Motor neuron (in vitro differentiated cells): ENCODE data around the gene CAMTA1. TPM values are rescaled to one million over a fixed set of nuclear protein-coding genes. Genes with fewer than 3 reads are reported as not detected.
A peak's percentile ranks its signal among the peaks of the same experiment; 100 is the strongest.

Source experiments
- ATAC-seq, 8 experiments: fragments of 200-7000 bp; cut with Tn5 transposase; replicated peaks in 6 of 8; 2 replicates each; pipeline ENCODE4 v1.8.0; 2021; ENCODE audit warnings: mild to moderate bottlenecking in 8 of 8, moderate library complexity in 8 of 8
- H3K27ac ChIP-seq, 2 donors: fragments of 250-450 bp; sonication (Bioruptor Pico); 2 replicates each; pipeline ENCODE4 v1.9.0; 2021; ENCODE audit warnings: antibody characterized with exemption in 2 of 2, mild to moderate bottlenecking in 2 of 2, moderate library complexity in 1 of 2
- H3K4me1 ChIP-seq, 2 donors: fragments of 250-450 bp; sonication (Bioruptor Pico); replicated peaks in 1 of 2; 2 replicates each; pipeline ENCODE4 v1.6.1; 2021; ENCODE audit warnings: antibody characterized with exemption in 2 of 2, mild to moderate bottlenecking in 2 of 2, moderate library complexity in 1 of 2
- H3K4me3 ChIP-seq, 5 donors: fragments of 250-450 bp; sonication (Bioruptor Pico); 2 replicates each; pipeline ENCODE4 v1.9.0; 2021; ENCODE audit warnings: antibody characterized with exemption in 5 of 5, mild to moderate bottlenecking in 5 of 5, moderate library complexity in 4 of 5
- WGBS, 10 experiments: fragments of 450-650 bp; shearing (Covaris generic); methylation state at CpG; one replicate each; pipeline ENCODE4 v1.0.0; 2022; 5-methylcytosine and 5-hydroxymethylcytosine counted together
- in situ Hi-C, 9 experiments: fragments of 400-800 bp; cut with MboI; loops; one replicate each; pipeline ENCODE4 v1.15.0; 2021; ENCODE audit warnings: low sequenced_read_pairs in 9 of 9, low pct_unique_long_range_greater_than_20kb in 2 of 9; ENCODE audit not compliant: unreplicated experiment in 9 of 9
- total RNA-seq, 8 experiments: library from RNA; unstranded; fragments of 300-600 nt; gene quantifications; 2 replicates each; pipeline versions ENCODE4 v1.2.3 to v1.2.4, GENCODE V29; 2022

Gene CAMTA1
- total RNA-seq, 8 experiments from 2014 or later: 38.5 to 145 (median 77.6) TPM

DNA sequence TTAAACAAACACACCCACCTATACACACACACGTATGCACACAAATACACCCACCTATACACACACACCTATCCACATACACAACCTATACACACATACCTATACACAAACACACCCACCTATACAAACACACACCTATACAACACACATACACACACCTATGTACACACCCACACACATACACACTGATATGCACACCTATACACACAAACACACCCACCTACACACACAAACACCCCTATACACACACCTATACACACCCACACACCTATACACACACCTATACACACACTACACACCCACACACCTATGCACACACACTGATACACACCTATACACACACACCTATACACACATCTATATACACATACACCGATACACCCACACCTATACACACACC, 870.1 kb downstream of the CAMTA1 start:
- Histone ChIP-seq H3K27ac (no peak overlapping the region), H3K4me1 (peaks cover 29 to 35% of the 10 kb centered on the region in 2 donors), H3K4me3 (no peak overlapping the region)
- in situ Hi-C loops: loop anchor here in 6 of 9 experiments (25.0 kb wide), 3 partner anchors 107 to 657 kb away; partner anchors contain the start of genes VAMP3 (in 3 of the 6) and SLC45A1 (in 1 of the 6)
- 40 to 100% (median 50%) methylated on average over 1 of the region's 2 CpGs; no CpG with 5 or more reads in 7 of the 10 experiments for WGBS, 10 experiments
- no peak for ATAC-seq

GRCh38 chr1:7656557-7657215, 871.4 kb downstream of the CAMTA1 start:
- in situ Hi-C loops: loop anchor here in 6 of 9 experiments (25.0 kb wide), 3 partner anchors 106 to 656 kb away; partner anchors contain the start of genes VAMP3 (in 3 of the 6) and SLC45A1 (in 1 of the 6)
- H3K4me3 ChIP-seq: no peak overlapping the region
- peaks cover 16 to 22% of the 10 kb centered on the region in 2 donors for H3K4me1 ChIP-seq
- peak overlapping the region in 1 of 2 donors; percentile 63 for H3K27ac ChIP-seq
- peak in 5 of 8 experiments; percentile 16 to 29 (median 24) for ATAC-seq
- WGBS, 10 experiments: 70 to 98% (median 76%) methylated on average over 2 to 17 of the region's 24 CpGs; no CpG with 5 or more reads in 5 of the 10 experiments

- in situ Hi-C loops: loop anchor here in 6 of 9 experiments (25.0 kb wide), 3 partner anchors 105 to 655 kb away; partner anchors contain the start of genes VAMP3 (in 3 of the 6) and SLC45A1 (in 1 of the 6)
- Histone ChIP-seq H3K27ac (peak overlapping the region; percentile 47 to 63), H3K4me3 (no peak overlapping the region), H3K4me1 (peaks cover 11 to 23% of the 10 kb centered on the region in 2 donors)
- 28 to 74% (median 54%) methylated on average over 3 to 12 of the region's 17 CpGs; no CpG with 5 or more reads in 2 of the 10 experiments for WGBS, 10 experiments
- ATAC-seq: peak in 5 of 8 experiments; percentile 15 to 61 (median 32)
These were observed 872.2 kb downstream of the CAMTA1 start for GRCh38 chr1:7657287-7658016.

DNA sequence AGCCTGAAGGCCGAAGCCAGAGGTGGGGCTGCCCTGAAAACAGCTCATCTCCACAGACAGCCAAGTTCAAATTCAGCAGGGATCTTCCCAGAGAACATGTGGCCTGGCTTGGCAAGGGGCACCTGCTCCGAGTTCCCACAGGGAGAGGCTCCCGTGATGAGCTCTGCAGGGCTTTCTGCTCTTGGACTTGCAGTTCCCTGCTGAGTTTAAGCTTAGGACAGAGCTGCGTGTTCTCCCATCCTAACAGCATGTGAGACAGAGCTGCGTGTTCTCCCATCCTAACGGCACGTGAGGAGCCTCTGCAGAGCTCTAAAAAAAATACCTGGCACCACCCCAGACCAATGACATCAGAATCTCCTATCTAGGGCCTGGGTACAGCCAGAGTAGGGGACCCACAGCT, 872.8 kb downstream of the CAMTA1 start:
- Histone ChIP-seq H3K4me3 (no peak overlapping the region), H3K4me1 (peaks cover 11 to 23% of the 10 kb centered on the region in 2 donors), H3K27ac (peak overlapping the region; percentile 47 to 63)
- WGBS, 10 experiments: 29 to 96% (median 89%) methylated on average over 2 to 6 of the region's 7 CpGs; no CpG with 5 or more reads in 2 of the 10 experiments
- in situ Hi-C loops: loop anchor here in 6 of 9 experiments (25.0 kb wide), 3 partner anchors 104 to 654 kb away; partner anchors contain the start of genes VAMP3 (in 3 of the 6) and SLC45A1 (in 1 of the 6)
- no peak for ATAC-seq

DNA sequence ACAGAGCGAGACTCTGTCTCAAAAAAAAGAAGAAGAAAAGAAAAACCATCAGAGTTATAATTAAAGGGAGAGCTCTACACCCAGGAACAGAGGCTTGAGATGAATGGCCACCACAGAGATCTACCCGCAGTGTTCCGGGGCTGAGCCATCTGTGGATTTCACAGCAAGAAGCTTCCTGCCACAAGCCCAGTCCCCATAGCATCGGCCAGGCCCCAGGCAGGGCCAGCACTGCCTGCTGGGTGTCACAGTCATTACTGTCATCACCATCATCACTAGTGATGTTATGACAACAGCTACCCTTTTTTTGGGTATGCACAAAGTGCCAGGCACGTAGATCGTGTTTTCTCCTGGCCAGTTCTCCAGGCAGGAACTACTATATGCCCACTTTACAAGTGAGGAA, 874.3 kb downstream of the CAMTA1 start:
- no peak for ATAC-seq
- H3K4me3 ChIP-seq: no peak overlapping the region
- H3K4me1 ChIP-seq: peaks cover 11 to 23% of the 10 kb centered on the region in 2 donors
- WGBS, 10 experiments: 25 to 84% (median 67%) methylated on average over 2 to 6 of the region's 6 CpGs; no CpG with 5 or more reads in 4 of the 10 experiments
- no peak overlapping the region for H3K27ac ChIP-seq
- in situ Hi-C loops: loop anchor here in 6 of 9 experiments (25.0 kb wide), 3 partner anchors 103 to 653 kb away; partner anchors contain the start of genes VAMP3 (in 3 of the 6) and SLC45A1 (in 1 of the 6)

DNA sequence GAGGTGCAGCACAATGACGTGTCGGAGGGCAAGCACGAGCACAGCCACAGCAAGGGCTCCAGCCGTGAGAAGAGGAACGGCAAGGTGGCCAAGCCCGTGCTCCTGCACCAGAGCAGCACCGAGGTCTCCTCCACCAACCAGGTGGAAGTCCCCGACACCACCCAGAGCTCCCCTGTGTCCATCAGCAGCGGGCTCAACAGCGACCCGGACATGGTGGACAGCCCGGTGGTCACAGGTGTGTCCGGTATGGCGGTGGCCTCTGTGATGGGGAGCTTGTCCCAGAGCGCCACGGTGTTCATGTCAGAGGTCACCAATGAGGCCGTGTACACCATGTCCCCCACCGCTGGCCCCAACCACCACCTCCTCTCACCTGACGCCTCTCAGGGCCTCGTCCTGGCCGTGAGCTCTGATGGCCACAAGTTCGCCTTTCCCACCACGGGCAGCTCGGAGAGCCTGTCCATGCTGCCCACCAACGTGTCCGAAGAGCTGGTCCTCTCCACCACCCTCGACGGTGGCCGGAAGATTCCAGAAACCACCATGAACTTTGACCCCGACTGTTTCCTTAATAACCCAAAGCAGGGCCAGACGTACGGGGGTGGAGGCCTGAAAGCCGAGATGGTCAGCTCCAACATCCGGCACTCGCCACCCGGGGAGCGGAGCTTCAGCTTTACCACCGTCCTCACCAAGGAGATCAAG, 878.3 kb downstream of the CAMTA1 start:
- ATAC-seq: no peak
- Histone ChIP-seq H3K4me3 (no peak overlapping the region), H3K4me1 (peaks cover 7 to 10% of the 10 kb centered on the region in 2 donors), H3K27ac (no peak overlapping the region)
- in situ Hi-C loops: loop anchor here in 6 of 9 experiments (25.0 kb wide), 3 partner anchors 99 to 649 kb away; partner anchors contain the start of genes VAMP3 (in 3 of the 6) and SLC45A1 (in 1 of the 6)
- WGBS, 10 experiments: 66 to 100% (median 90%) methylated on average over 1 to 21 of the region's 38 CpGs; no CpG with 5 or more reads in 5 of the 10 experiments

- Histone ChIP-seq H3K27ac (no peak overlapping the region), H3K4me3 (no peak overlapping the region), H3K4me1 (peaks cover 14 to 17% of the 10 kb centered on the region in 2 donors)
- WGBS, 10 experiments: 92 to 94% (median 93%) methylated on average over 2 to 19 of the region's 48 CpGs; no CpG with 5 or more reads in 5 of the 10 experiments
- in situ Hi-C loops: loop anchor here in 6 of 9 experiments (25.0 kb wide), 3 partner anchors 98 to 648 kb away; partner anchors contain the start of genes VAMP3 (in 3 of the 6) and SLC45A1 (in 1 of the 6)
- ATAC-seq: no peak
These were observed 879.1 kb downstream of the CAMTA1 start for GRCh38 chr1:7664147-7664892.

DNA sequence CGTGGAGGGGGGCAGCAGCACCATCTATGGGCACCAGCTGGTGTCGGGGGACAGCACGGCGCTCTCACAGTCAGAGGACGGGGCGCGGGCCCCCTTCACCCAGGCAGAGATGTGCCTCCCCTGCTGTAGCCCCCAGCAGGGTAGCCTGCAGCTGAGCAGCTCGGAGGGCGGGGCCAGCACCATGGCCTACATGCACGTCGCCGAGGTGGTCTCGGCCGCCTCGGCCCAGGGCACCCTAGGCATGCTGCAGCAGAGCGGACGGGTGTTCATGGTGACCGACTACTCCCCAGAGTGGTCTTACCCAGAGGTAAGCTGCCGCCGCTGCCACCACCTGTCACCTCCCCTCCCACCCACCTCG, 879.6 kb downstream of the CAMTA1 start:
- no peak overlapping the region for H3K27ac ChIP-seq
- H3K4me1 ChIP-seq: peaks cover 20 to 22% of the 10 kb centered on the region in 2 donors
- H3K4me3 ChIP-seq: no peak overlapping the region
- 100% methylated on average over 1 to 3 of the region's 21 CpGs; no CpG with 5 or more reads in 8 of the 10 experiments for WGBS, 10 experiments
- ATAC-seq: no peak
- in situ Hi-C loops: loop anchor here in 6 of 9 experiments (5.0 to 25.0 kb wide), 4 partner anchors 87 to 647 kb away; partner anchors contain the start of genes VAMP3 (in 3 of the 6) and SLC45A1 (in 1 of the 6)

DNA sequence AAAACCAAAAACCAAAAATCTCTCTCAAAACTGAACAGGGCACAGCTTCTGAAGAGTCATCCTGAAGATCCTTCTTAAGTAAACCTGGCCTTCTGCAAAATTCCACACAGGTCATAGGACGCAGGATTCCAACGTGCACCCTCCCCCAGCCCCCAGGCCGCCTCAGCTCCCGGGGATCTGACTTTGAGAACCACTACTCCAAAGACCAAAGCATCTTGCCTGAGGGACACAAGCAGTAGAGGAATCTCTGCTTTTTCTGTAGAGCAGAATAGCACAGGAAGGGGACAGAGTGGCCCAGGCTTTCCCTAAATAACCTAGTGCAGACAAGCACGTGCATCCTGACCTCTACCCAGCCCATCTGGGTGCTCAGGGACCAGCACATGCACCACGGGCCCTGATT, 881.0 kb downstream of the CAMTA1 start:
- 60 to 87% (median 82%) methylated on average over 1 to 6 of the region's 6 CpGs; no CpG with 5 or more reads in 7 of the 10 experiments for WGBS, 10 experiments
- Histone ChIP-seq H3K4me3 (no peak overlapping the region), H3K27ac (no peak overlapping the region), H3K4me1 (peaks cover 33 to 36% of the 10 kb centered on the region in 2 donors)
- in situ Hi-C loops: loop anchor here in 6 of 9 experiments (5.0 to 25.0 kb wide), 4 partner anchors 86 to 646 kb away; partner anchors contain the start of genes VAMP3 (in 3 of the 6) and SLC45A1 (in 1 of the 6)
- ATAC-seq: no peak

- no peak for ATAC-seq
- no peak overlapping the region for H3K4me3 ChIP-seq
- H3K4me1 ChIP-seq: peaks cover 38 to 41% of the 10 kb centered on the region in 2 donors
- in situ Hi-C loops: loop anchor here in 6 of 9 experiments (5.0 to 25.0 kb wide), 4 partner anchors 85 to 645 kb away; partner anchors contain the start of genes VAMP3 (in 3 of the 6) and SLC45A1 (in 1 of the 6)
- H3K27ac ChIP-seq: no peak overlapping the region
- WGBS, 10 experiments: 78 to 93% (median 81%) methylated on average over 1 to 7 of the region's 11 CpGs; no CpG with 5 or more reads in 6 of the 10 experiments
These were observed 881.9 kb downstream of the CAMTA1 start for GRCh38 chr1:7667159-7667558.

GRCh38 chr1:7667625-7668218, 882.5 kb downstream of the CAMTA1 start:
- ATAC-seq: peak; percentile 26 to 92 (median 36)
- 0 to 50% (median 24%) methylated on average over 2 to 7 of the region's 11 CpGs; no CpG with 5 or more reads in 5 of the 10 experiments for WGBS, 10 experiments
- H3K4me1 ChIP-seq: peaks cover 36 to 41% of the 10 kb centered on the region in 2 donors
- in situ Hi-C loops: loop anchor here in 6 of 9 experiments (5.0 to 25.0 kb wide), 4 partner anchors 85 to 645 kb away; partner anchors contain the start of genes VAMP3 (in 3 of the 6) and SLC45A1 (in 1 of the 6)
- no peak overlapping the region for H3K4me3 ChIP-seq
- peak overlapping the region; percentile 86 to 98 for H3K27ac ChIP-seq
